ENCODE measurements around the gene NRARP.

NRARP gene

DNA sequence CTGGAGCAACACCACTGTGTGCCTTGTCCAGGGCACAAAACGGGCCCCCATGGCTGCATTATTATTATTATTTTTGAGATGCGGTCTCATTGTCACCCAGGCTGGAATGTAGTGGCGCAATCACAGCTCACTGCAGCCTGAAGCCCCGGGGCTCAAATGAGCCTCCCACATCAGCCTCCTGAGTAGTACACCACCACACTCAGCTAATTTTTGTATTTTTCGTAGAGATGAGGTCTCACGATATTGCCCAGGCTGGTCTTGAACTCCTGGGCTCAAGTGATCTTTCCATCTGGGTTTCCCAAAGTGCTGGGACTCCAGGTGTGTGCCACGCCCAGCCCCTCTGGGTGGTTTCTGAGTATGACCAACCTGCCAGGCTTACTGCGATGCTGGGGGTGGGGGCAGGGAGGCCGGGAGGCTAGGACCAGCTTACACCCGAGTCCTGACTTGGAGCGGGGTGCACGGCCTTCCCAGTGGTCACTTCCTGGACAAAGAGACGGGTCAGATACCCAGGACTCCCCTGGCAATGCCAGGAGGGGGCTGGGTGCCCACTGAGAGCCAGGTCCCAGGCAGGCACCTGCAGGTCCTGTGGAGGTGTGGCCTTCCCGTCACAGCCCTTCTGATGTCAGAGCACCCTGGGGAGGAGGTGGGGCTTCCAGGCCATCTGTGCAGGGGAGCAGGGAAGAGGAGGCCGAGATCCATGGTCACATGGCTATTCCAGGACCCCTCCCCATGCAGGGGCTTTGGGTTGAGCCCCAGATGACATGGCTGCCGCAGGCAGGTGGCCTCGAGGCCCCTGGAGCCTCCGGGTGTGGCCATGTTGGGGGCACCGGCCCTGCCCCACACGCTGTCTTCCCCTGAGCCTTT, 8.3 kb upstream of the NRARP start:
- no peaks in the 10 kb centered on the region for H3K9me3 ChIP-seq (replicated peaks in 1 of 11)

DNA sequence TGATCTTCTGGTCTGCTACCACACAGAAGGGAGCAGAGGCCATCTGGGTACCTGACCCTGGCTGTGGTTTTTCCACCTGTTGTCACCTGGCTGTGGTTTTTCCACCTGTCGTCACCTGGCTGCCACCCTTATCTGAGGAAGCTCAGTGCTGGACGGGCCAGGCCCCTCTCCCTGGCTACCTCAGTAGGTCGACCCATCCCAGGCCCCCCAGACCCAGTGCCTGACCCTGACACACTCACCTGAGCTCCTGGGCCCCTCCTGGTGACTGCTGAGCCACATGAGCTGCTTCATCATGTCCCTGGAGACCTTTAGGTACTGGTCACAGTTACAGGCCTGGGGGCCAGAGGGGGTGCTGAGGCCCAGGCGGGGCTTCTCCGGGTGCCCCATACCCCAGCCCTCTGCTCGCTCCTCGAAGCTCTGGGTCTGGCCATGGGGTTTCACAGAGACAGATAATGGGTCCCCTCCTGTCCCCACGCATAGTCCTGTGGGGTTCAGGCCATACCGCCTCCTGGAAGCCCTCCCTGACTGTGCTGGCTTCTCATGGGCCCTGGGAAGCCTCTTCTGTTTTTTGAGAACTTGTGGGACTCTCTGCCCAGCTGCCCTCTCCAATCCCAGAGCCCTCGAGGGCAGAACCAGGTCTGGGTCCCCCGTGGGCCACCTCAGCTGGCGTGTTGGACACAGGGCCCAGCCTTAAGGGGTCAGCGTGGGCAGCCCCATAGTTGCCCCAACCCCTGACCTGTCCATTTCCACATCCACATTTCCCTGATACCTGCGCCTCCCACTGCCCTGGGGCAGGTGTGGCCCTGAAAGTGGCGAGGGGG, 7.5 kb upstream of the NRARP start:
- H3K27ac ChIP-seq: peak overlapping the region in 6 of 11 experiments; percentile 16 to 54 (median 24); a peak in 7 of 22 replicates
- no peaks in the 10 kb centered on the region for H3K9me3 ChIP-seq (replicated peaks in 1 of 11)
- no peak for TF ChIP-seq Cebpa-rat (IDR thresholded peaks at IDR 0.05)
- H3K9ac ChIP-seq: peak overlapping the region in 1 of 11 experiments; percentile 13; a peak in 1 of 22 replicates
- H3K4me3 ChIP-seq: no peak overlapping the region
- peaks cover 0 to 9% (median 0%) of the 10 kb centered on the region in 11 experiments; a peak in 2 of 22 replicates for H4K20me1 ChIP-seq
- no peaks in the 10 kb centered on the region for H3K36me3 ChIP-seq
- H3K4me1 ChIP-seq: peaks cover 44 to 92% (median 81%) of the 10 kb centered on the region in 10 experiments
- no peaks in the 10 kb centered on the region for H3K27me3 ChIP-seq
- peak overlapping the region in 2 of 11 experiments; percentile 32 to 51; a peak in 2 of 22 replicates for H3K4me2 ChIP-seq

More for the DNA sequence above, 8.3 kb upstream of the NRARP start:
- peak overlapping the region in 4 of 11 experiments; percentile 22 to 49 (median 33); a peak in 5 of 22 replicates for H3K27ac ChIP-seq
- TF ChIP-seq Cebpa-rat (IDR thresholded peaks at IDR 0.05): 0 out of 22 replicates have a peak, but pooled peaks of 1 of the 11 experiments have one; percentile 28
- H3K36me3 ChIP-seq: no peaks in the 10 kb centered on the region
- H3K27me3 ChIP-seq: no peaks in the 10 kb centered on the region
- H3K9ac ChIP-seq: peak overlapping the region in 1 of 11 experiments; percentile 24; a peak in 2 of 22 replicates
- H3K4me2 ChIP-seq: peak overlapping the region; percentile 10 to 51 (median 28); a peak in 15 of 22 replicates
- H3K4me3 ChIP-seq: no peak overlapping the region
- H3K4me1 ChIP-seq: peaks cover 43 to 92% (median 81%) of the 10 kb centered on the region in 10 experiments
- H4K20me1 ChIP-seq: peaks cover 0 to 9% (median 0%) of the 10 kb centered on the region in 11 experiments; a peak in 2 of 22 replicates

DNA sequence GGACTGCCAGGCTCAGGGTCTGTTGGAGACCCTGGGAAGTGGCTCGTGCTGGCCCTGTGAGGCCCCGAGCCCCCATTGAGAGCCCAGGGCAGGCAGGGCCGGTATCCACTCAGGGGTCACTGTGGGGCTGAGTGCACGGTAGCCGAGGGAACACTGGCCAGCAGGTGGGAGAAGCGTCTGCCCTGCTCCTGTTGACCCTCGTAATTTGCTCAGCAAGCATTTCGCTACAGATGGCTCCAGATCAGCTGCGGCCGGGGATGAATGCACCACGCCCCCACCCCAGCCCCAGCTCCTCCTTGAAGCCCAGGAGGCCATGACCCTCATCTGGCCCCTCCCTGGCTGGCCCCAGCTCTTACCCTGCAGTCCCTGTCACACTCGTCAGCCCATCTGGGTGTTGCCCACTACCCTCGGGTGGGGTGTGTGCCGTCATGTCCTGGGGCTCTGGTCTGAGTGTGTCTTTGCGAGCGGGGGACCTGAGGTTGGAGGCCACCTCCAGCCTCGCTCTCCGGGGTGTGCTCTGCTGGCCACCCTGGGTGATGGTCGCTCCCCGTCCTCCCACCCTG, 6.1 kb upstream of the NRARP start:
- peaks cover 58 to 94% (median 84%) of the 10 kb centered on the region in 10 experiments for H3K4me1 ChIP-seq

GRCh38 chr9:137307255-137308056, 5.4 kb upstream of the NRARP start:
- H3K4me3 ChIP-seq: peak overlapping the region in 8 of 10 experiments; percentile 5 to 57 (median 44); a peak in 14 of 20 replicates
- TF ChIP-seq Cebpa-rat (IDR thresholded peaks at IDR 0.05): no peak
- peak overlapping the region; percentile 96 to 100 (median 98) for H3K4me2 ChIP-seq
- peak overlapping the region in 9 of 11 experiments; percentile 73 to 88 (median 81); a peak in 18 of 22 replicates for H3K27ac ChIP-seq
- H3K36me3 ChIP-seq: no peaks in the 10 kb centered on the region
- no peaks in the 10 kb centered on the region for H3K9me3 ChIP-seq (replicated peaks in 1 of 11)
- H3K27me3 ChIP-seq: no peaks in the 10 kb centered on the region; a peak in 1 of 22 replicates
- peak overlapping the region; percentile 36 to 81 (median 70); a peak in 20 of 22 replicates for H3K9ac ChIP-seq
- H3K4me1 ChIP-seq: peaks cover 65 to 95% (median 89%) of the 10 kb centered on the region in 10 experiments
- 0 out of 22 replicates have a peak, but pooled peaks cover 0 to 9% (median 0%) of the 10 kb centered on the region in 11 experiments for H4K20me1 ChIP-seq

More for the DNA sequence above, 6.1 kb upstream of the NRARP start:
- Histone ChIP-seq H3K4me3 (no peak overlapping the region), H3K9me3 (replicated peaks in 1 of 11) (no peaks in the 10 kb centered on the region), H3K36me3 (no peaks in the 10 kb centered on the region), H3K4me2 (peak overlapping the region in 9 of 11 experiments; percentile 33 to 99 (median 49); a peak in 14 of 22 replicates), H3K27me3 (no peaks in the 10 kb centered on the region), H4K20me1 (peaks cover 0 to 9% (median 0%) of the 10 kb centered on the region in 11 experiments; a peak in 2 of 22 replicates), H3K27ac (peak overlapping the region in 4 of 11 experiments; percentile 32 to 54 (median 54); a peak in 6 of 22 replicates), H3K9ac (peak overlapping the region in 1 of 11 experiments; percentile 33; a peak in 3 of 22 replicates)
- no peak for TF ChIP-seq Cebpa-rat (IDR thresholded peaks at IDR 0.05)

- H4K20me1 ChIP-seq: 0 out of 22 replicates have a peak, but pooled peaks cover 0 to 9% (median 0%) of the 10 kb centered on the region in 11 experiments
- H3K9me3 ChIP-seq (replicated peaks in 1 of 11): no peaks in the 10 kb centered on the region
- peak overlapping the region; percentile 36 to 81 (median 70); a peak in 20 of 22 replicates for H3K9ac ChIP-seq
- H3K4me3 ChIP-seq: peak overlapping the region in 9 of 10 experiments; percentile 5 to 57 (median 45); a peak in 14 of 20 replicates
- H3K4me2 ChIP-seq: peak overlapping the region; percentile 96 to 100 (median 98)
- peaks cover 65 to 93% (median 88%) of the 10 kb centered on the region in 10 experiments for H3K4me1 ChIP-seq
- no peak for TF ChIP-seq Cebpa-rat (IDR thresholded peaks at IDR 0.05)
- peaks cover 0 to 2% (median under 1%) of the 10 kb centered on the region in 11 experiments; a peak in 11 of 22 replicates for H3K27me3 ChIP-seq
- H3K36me3 ChIP-seq: no peaks in the 10 kb centered on the region
- peak overlapping the region in 10 of 11 experiments; percentile 58 to 88 (median 80); a peak in 20 of 22 replicates for H3K27ac ChIP-seq
These were observed 4.8 kb upstream of the NRARP start for GRCh38 chr9:137306850-137307254.

DNA sequence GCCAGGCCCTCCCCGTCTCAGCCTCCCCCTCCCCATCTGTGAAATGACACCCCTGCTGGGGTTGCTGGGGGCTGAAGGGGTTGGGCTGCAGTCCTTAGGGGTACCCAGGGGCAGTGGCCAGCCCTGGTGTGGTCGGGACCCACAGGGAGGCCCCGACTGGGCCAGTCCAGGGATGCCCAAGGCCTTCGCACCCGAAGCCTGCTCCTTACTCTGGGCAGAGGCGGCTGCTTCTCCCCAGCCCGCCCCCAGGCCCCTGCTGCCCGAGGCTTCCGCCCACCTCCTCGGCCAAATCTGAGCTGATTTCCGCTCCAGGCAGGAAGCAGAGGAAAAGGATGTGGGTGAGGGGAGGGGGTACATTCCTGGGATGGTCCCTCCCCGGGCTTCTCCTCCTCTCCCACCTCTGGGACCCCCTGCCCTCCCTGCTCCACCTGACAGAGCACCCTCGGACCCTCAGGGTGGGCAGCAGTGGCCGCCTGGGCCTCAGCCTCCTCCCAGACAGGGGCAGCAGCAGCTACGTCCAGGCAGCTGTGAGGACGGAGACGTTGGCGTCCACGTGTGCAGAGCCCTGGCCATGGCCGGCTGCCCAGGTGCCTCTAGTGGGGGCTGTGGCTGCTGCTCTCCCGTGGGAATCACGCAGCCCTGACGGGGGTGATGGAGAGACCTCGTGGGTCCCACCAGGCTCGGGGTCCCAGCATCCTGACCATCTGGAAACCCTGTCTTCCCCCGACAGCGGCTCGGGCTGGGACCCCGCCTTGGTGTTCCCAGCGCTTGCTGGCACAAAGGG, 4.2 kb upstream of the NRARP start:
- H3K9ac ChIP-seq: peak overlapping the region; percentile 45 to 81 (median 70); a peak in 20 of 22 replicates
- H3K36me3 ChIP-seq: no peaks in the 10 kb centered on the region
- H4K20me1 ChIP-seq: peaks cover 0 to 13% (median 5%) of the 10 kb centered on the region in 11 experiments; a peak in 16 of 22 replicates
- peak overlapping the region; percentile 34 to 88 (median 80); a peak in 21 of 22 replicates for H3K27ac ChIP-seq
- peak overlapping the region; percentile 5 to 57 (median 44); a peak in 17 of 20 replicates for H3K4me3 ChIP-seq
- peaks cover 5 to 8% (median 7%) of the 10 kb centered on the region in 11 experiments for H3K27me3 ChIP-seq
- H3K9me3 ChIP-seq (replicated peaks in 1 of 11): no peaks in the 10 kb centered on the region
- peaks cover 64 to 93% (median 88%) of the 10 kb centered on the region in 10 experiments for H3K4me1 ChIP-seq
- TF ChIP-seq Cebpa-rat (IDR thresholded peaks at IDR 0.05): no peak
- peak overlapping the region; percentile 96 to 100 (median 98) for H3K4me2 ChIP-seq

- Histone ChIP-seq H3K27ac (peak overlapping the region; percentile 34 to 88 (median 80); a peak in 20 of 22 replicates), H3K4me1 (peaks cover 60 to 93% (median 86%) of the 10 kb centered on the region in 10 experiments), H3K36me3 (no peaks in the 10 kb centered on the region), H3K4me3 (peak overlapping the region in 8 of 10 experiments; percentile 10 to 57 (median 46); a peak in 15 of 20 replicates), H4K20me1 (peaks cover 0 to 12% (median 10%) of the 10 kb centered on the region in 11 experiments; a peak in 17 of 22 replicates), H3K27me3 (peaks cover 10 to 14% (median 12%) of the 10 kb centered on the region in 11 experiments), H3K9ac (peak overlapping the region in 10 of 11 experiments; percentile 45 to 81 (median 70); a peak in 19 of 22 replicates), H3K4me2 (peak overlapping the region; percentile 96 to 100 (median 98)), H3K9me3 (replicated peaks in 1 of 11) (no peaks in the 10 kb centered on the region)
- no peak for TF ChIP-seq Cebpa-rat (IDR thresholded peaks at IDR 0.05)
These were observed 3.7 kb upstream of the NRARP start for GRCh38 chr9:137305798-137306065.
